Stimulated activated naive CD8-positive, alpha-beta T cell treated with anti-CD3 and anti-CD28 coated beads, Interleukin-15, Interleukin-2, amounts not matched to agents 100 ng/mL and 50 ng/mL, for 24 hours (primary cell): Measurements from ENCODE around the gene FCGR3B.
"Not testable (repeated sequence)": the region's sequence is repeated elsewhere in the genome, so short reads cannot be mapped to it uniquely, and the experiment has no call there.

Experiments used
- H3K27ac Mint-ChIP-seq: one replicate; pipeline ENCODE4 v1.8.0; 2021; ENCODE audit warnings: mild to moderate bottlenecking, mixed read lengths
- H3K27me3 Mint-ChIP-seq: one replicate; pipeline ENCODE4 v1.8.0; 2021; ENCODE audit warnings: mixed read lengths
- H3K36me3 Mint-ChIP-seq: one replicate; pipeline ENCODE4 v1.8.0; 2021; ENCODE audit warnings: low read depth, mixed read lengths
- H3K4me1 Mint-ChIP-seq: one replicate; pipeline ENCODE4 v1.8.0; 2021; ENCODE audit warnings: low read depth, mixed read lengths
- H3K4me3 Mint-ChIP-seq: one replicate; pipeline ENCODE4 v1.8.0; 2021; ENCODE audit warnings: mild to moderate bottlenecking, mixed read lengths
- H3K9me3 Mint-ChIP-seq: one replicate; pipeline ENCODE4 v1.8.0; 2021; ENCODE audit warnings: mixed read lengths

The FCGR3B gene

DNA sequence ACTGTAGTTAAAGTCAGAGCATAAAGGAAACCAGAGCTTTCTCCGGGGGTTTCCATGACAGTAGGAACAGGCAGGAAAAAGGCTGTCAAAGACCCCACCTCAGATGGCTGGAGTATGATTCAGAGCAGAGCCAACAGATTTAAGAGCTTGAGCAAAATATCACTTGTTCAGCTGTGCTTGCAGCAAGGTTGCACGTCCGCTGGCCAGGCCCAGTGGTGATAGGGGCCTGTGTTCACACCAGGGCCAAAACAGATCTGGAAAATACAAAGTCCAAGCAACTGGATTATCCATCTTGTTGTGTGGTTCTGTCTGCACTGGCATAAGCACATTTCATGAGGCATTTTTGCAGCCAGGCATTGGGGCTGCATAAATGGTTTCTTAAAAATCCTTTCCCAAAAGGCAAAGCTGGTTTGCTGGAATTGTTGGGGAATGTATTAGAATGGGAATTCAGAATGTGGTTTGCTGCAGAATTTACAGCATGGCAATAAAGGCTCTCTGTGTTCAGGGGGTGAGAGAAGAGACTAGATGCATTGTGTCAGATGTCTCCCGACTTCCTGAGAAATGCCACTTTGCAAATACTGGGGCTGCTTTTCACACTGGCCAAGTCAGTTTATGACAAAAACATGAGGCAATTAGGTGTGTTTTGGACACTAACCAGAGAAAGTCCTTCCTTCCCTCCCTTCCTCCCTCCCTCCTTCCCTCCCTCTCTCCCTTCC is 36.5 kb downstream of the FCGR3B start:
- H3K27me3 Mint-ChIP-seq, H3K36me3 Mint-ChIP-seq, H3K4me3 Mint-ChIP-seq, H3K27ac Mint-ChIP-seq, H3K4me1 Mint-ChIP-seq, H3K9me3 Mint-ChIP-seq: not testable (repeated sequence)

DNA sequence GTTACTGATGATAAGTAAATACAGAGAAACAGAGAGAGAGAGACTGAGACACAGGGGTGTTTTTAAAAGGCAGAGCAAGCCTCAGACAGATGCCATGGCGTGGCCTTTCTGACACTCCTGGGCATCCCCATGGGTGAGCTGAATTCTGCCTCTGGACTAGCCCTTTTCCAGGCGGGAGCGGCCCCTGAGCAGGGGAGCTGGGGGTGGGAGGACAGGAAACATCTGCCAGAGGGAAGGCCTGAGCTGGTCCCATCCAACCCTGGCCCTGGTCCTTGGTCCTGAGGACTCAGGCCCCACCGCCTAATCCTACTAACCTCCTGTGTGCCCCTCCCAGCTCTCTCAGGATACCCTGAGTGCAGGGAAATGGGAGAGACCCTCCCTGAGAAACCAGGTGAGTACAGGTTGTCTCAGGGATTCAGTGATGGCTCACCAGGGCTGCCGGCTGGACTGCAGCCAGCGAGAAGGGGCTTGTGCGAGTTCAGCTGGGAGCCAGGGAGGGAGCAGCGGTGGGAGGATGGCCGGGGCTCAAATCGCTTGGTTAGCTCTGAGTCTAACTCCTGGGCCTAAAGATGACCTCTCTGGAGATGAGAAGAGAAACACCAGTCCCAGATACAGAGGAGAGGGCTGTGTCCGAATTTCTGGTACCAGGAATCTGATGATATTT is 37.8 kb downstream of the FCGR3B start:
- H3K27ac Mint-ChIP-seq, H3K9me3 Mint-ChIP-seq, H3K27me3 Mint-ChIP-seq, H3K4me1 Mint-ChIP-seq, H3K4me3 Mint-ChIP-seq, H3K36me3 Mint-ChIP-seq: not testable (repeated sequence)

- not testable (repeated sequence) for H3K36me3 Mint-ChIP-seq, H3K4me1 Mint-ChIP-seq, H3K9me3 Mint-ChIP-seq, H3K27ac Mint-ChIP-seq, H3K27me3 Mint-ChIP-seq, H3K4me3 Mint-ChIP-seq
Observed at GRCh38 chr1:161592586-161592985, 38.4 kb downstream of the FCGR3B start.

- H3K4me1 Mint-ChIP-seq, H3K4me3 Mint-ChIP-seq, H3K9me3 Mint-ChIP-seq, H3K36me3 Mint-ChIP-seq, H3K27me3 Mint-ChIP-seq, H3K27ac Mint-ChIP-seq: not testable (repeated sequence)
Observed at GRCh38 chr1:161589920-161590319, 41.1 kb downstream of the FCGR3B start.

DNA sequence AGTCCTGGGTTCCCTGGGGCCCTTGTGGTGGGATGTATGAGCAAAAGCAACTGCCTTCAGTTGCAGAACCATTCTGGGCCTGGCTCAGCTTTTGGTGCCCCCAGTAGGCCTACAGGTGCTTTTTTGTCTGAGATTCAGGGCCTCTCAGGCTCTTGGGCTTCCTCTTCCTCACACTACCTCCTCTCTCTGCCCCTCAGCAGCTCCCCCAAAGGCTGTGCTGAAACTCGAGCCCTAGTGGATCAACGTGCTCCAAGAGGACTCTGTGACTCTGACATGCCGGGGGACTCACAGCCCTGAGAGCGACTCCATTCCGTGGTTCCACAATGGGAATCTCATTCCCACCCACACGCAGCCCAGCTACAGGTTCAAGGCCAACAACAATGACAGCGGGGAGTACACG is 41.6 kb downstream of the FCGR3B start:
- H3K4me1 Mint-ChIP-seq, H3K36me3 Mint-ChIP-seq, H3K27me3 Mint-ChIP-seq, H3K4me3 Mint-ChIP-seq, H3K9me3 Mint-ChIP-seq, H3K27ac Mint-ChIP-seq: not testable (repeated sequence)

GRCh38 chr1:161588596-161588995 is 42.4 kb downstream of the FCGR3B start:
- not testable (repeated sequence) for H3K4me3 Mint-ChIP-seq, H3K9me3 Mint-ChIP-seq, H3K4me1 Mint-ChIP-seq, H3K27me3 Mint-ChIP-seq, H3K36me3 Mint-ChIP-seq, H3K27ac Mint-ChIP-seq

DNA sequence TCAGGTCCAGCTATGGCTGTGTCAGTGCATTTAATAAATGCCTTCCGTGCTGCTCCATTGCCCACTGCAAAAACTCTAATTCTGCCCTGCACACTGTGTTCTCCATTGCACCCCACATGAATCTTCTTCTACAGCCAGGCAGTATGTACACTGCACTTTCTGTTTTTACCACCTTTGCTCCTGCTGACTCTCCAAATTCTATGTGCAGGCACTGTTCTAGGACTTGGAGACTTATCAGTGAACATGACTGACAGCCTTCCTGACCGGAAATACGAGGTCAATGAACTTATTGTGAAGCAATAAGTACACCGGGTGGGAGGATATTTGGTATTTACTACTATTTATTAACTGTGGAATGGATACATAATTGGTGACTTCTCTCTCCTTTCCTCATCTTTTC is 48.1 kb downstream of the FCGR3B start:
- not testable (repeated sequence) for H3K27me3 Mint-ChIP-seq, H3K36me3 Mint-ChIP-seq, H3K9me3 Mint-ChIP-seq, H3K4me3 Mint-ChIP-seq, H3K4me1 Mint-ChIP-seq, H3K27ac Mint-ChIP-seq

- not testable (repeated sequence) for H3K27me3 Mint-ChIP-seq, H3K9me3 Mint-ChIP-seq, H3K27ac Mint-ChIP-seq, H3K4me3 Mint-ChIP-seq, H3K4me1 Mint-ChIP-seq, H3K36me3 Mint-ChIP-seq
Observed at GRCh38 chr1:161580879-161581537, 50.0 kb downstream of the FCGR3B start.

GRCh38 chr1:161579856-161580507 is 51.0 kb downstream of the FCGR3B start:
- not testable (repeated sequence) for H3K9me3 Mint-ChIP-seq

DNA sequence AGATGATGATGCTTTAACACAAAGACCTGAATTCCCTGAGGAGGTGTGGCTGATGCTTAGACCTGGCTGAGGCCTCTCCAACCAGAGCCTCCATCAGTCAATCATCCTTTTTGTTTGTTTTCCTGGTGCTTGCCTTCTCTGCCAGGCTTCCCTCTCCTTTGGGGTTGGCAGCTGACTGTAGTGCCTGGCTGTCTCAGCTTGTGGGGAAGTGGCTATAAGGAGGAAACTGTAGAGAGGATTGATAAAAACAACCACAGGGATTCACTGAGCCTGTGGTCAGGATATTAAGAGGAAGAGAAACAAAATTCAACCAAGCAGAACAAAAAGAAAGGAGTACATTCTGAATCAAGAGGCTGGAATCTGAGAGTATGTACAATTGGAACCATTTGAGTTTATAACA is 54.3 kb downstream of the FCGR3B start:
- H3K36me3 Mint-ChIP-seq, H3K9me3 Mint-ChIP-seq, H3K4me3 Mint-ChIP-seq, H3K4me1 Mint-ChIP-seq, H3K27ac Mint-ChIP-seq, H3K27me3 Mint-ChIP-seq: not testable (repeated sequence)

More at GRCh38 chr1:161579856-161580507, 51.0 kb downstream of the FCGR3B start:
- not testable (repeated sequence) for H3K4me1 Mint-ChIP-seq, H3K27me3 Mint-ChIP-seq, H3K4me3 Mint-ChIP-seq, H3K36me3 Mint-ChIP-seq, H3K27ac Mint-ChIP-seq
